Testis (tissue), 2 donors: ENCODE results near the gene FHIT.

Source experiments
- CTCF ChIP-seq, 3 experiments: fragments of 450-650 bp in 2 of 3; fragments of 200-600 bp in 1 of 3; sonication (generic) in 1 of 3; IDR thresholded peaks; one replicate each; pipeline ENCODE4 v1.5.1; 2016 to 2019; ENCODE audit warnings: antibody characterized with exemption in 3 of 3, mild to moderate bottlenecking in 2 of 3, moderate library complexity in 1 of 3
- POLR2A ChIP-seq: fragments of 450-650 bp; IDR thresholded peaks from one replicate; pipeline ENCODE4 v1.6.1; 2017; ENCODE audit warnings: antibody characterized with exemption, mild to moderate bottlenecking, moderate library complexity

GRCh38 chr3:59812237-59813147 is 1438.8 kb downstream of the FHIT start:
- no peak for TF ChIP-seq POLR2A
- TF ChIP-seq CTCF (IDR thresholded peaks at IDR 0.05): no peak
